ENCODE results near the gene DTD1. TPM values are rescaled to one million over a fixed set of nuclear protein-coding genes. Genes with fewer than 3 reads are reported as not detected.

The DTD1 gene
- polyA plus RNA-seq, 1 of the 3 experiments (the other 2 are of a cell fraction), result 81.1 TPM

GRCh38 chr20:18729231-18729825, 141.5 kb downstream of the DTD1 start:
- no peak for DNase-seq
- Histone ChIP-seq H3K79me2 (ENCODE audit: insufficient read depth) (no peaks in the 10 kb centered on the region), H3K36me3 (replicated peaks in 1 of 2; ENCODE audit: control insufficient read depth in 1 of 2, insufficient read depth in 2 of 2, low read length in 1 of 2) (peaks cover 0 to 1% of the 10 kb centered on the region in 2 experiments), H3K27ac (ENCODE audit: low read depth in 2 of 2, low read length in 1 of 2) (no peak overlapping the region; a peak in 1 of 4 replicates), H2AFZ (ENCODE audit: low read depth) (no peak overlapping the region), H3K4me3 (ENCODE audit: low read depth in 2 of 2, low read length in 1 of 2) (no peak overlapping the region), H3K9me3 (no peaks in the 10 kb centered on the region), H3F3A (replicated peaks; ENCODE audit: insufficient read depth) (no peaks in the 10 kb centered on the region), H4K20me1 (ENCODE audit: insufficient read depth) (no peaks in the 10 kb centered on the region), H3K4me1 (ENCODE audit: control insufficient read depth in 1 of 2, insufficient read depth in 2 of 2, low read depth in 1 of 2, low read length in 1 of 2) (peaks cover 1 to 10% of the 10 kb centered on the region in 2 experiments; a peak in 1 of 4 replicates), H3K4me2 (no peak overlapping the region), H3K9ac (no peak overlapping the region), H3K9me2 (no peaks in the 10 kb centered on the region), H3K27me3 (ENCODE audit: insufficient read depth) (no peaks in the 10 kb centered on the region)
- ChIA-PET POLR2A (no interaction called here), CTCF (no interaction called here)
- TF ChIP-seq GABPA (IDR thresholded peaks at IDR 0.05; ENCODE audit: low read depth) (no peak), NRF1 (IDR thresholded peaks at IDR 0.05; ENCODE audit: low read depth, low read length) (no peak), RAD21 (IDR thresholded peaks at IDR 0.05; ENCODE audit: low read length) (no peak), CHD2 (IDR thresholded peaks at IDR 0.05; ENCODE audit: low read length, partially characterized antibody) (no peak), NFIC (IDR thresholded peaks at IDR 0.05; ENCODE audit: borderline replicate concordance) (no peak), SMC3 (IDR thresholded peaks at IDR 0.05; ENCODE audit: low read depth, low read length) (no peak), EP300 (IDR thresholded peaks at IDR 0.05; ENCODE audit: borderline replicate concordance in 1 of 2, low read depth in 1 of 2, low read length in 1 of 2) (no peak), MEF2A (IDR thresholded peaks at IDR 0.05; ENCODE audit: borderline replicate concordance, low read depth) (no peak)
- WGBS (ENCODE audit: low lambda C conversion rate), result 64% methylated on average over 6 of the region's 6 CpGs

DNA sequence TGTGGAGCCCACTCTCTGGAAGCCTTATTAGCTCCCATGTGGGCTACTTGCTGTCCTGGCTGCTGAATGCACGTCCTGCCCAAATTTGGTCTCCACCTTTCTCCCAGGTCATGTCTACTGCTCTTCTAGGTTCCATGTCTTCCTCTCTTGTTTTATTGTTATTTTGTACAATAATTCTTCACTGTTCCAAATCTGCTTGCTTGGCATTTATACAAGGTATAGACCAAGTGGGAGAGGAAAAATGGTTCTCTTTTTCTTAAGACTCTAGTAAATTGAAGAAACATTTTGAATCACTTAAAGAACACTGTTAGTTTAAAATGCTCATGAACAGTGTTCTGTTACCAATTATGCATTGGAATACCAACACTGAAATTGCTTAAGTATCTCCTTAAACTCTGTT, 144.1 kb downstream of the DTD1 start:
- H3K9me3 ChIP-seq, result no peaks in the 10 kb centered on the region
- H3K27ac ChIP-seq (ENCODE audit: low read depth in 2 of 2, low read length in 1 of 2), result no peak overlapping the region
- no peaks in the 10 kb centered on the region for H3K27me3 ChIP-seq (ENCODE audit: insufficient read depth)
- H3K79me2 ChIP-seq (ENCODE audit: insufficient read depth), result no peaks in the 10 kb centered on the region
- H3F3A ChIP-seq (replicated peaks; ENCODE audit: insufficient read depth), result no peaks in the 10 kb centered on the region
- no peaks in the 10 kb centered on the region for H4K20me1 ChIP-seq (ENCODE audit: insufficient read depth)
- ChIA-PET POLR2A (no interaction called here), CTCF (interaction anchor here (1.5 kb wide), 1 partner anchor 15 kb away, joined by 3 read pairs; no protein-coding TSS in a partner anchor)
- TF ChIP-seq TCF12 (IDR thresholded peaks at IDR 0.05) (no peak), YY1 (IDR thresholded peaks at IDR 0.05; ENCODE audit: low read depth) (no peak), TEAD4 (IDR thresholded peaks at IDR 0.05; ENCODE audit: borderline replicate concordance, insufficient read depth) (no peak), MEF2A (IDR thresholded peaks at IDR 0.05; ENCODE audit: borderline replicate concordance, low read depth) (no peak), PBX3 (IDR thresholded peaks at IDR 0.05) (no peak), JUND (IDR thresholded peaks at IDR 0.05) (no peak), EP300 (IDR thresholded peaks at IDR 0.05; ENCODE audit: borderline replicate concordance in 1 of 2, low read depth in 1 of 2, low read length in 1 of 2) (no peak), GABPA (IDR thresholded peaks at IDR 0.05; ENCODE audit: low read depth) (no peak), EZH2phosphoT487 (IDR thresholded peaks at IDR 0.05; ENCODE audit: borderline replicate concordance, low read depth) (no peak), FOXJ3 (CRISPR knock-in tag; IDR thresholded peaks at IDR 0.05) (no peak), IRF3 (IDR thresholded peaks at IDR 0.05; ENCODE audit: low read depth, low read length) (no peak), RXRA (IDR thresholded peaks at IDR 0.05; ENCODE audit: borderline replicate concordance, low read depth) (no peak), USF2 (IDR thresholded peaks at IDR 0.05; ENCODE audit: borderline replicate concordance, low read depth, low read length) (no peak), CHD2 (IDR thresholded peaks at IDR 0.05; ENCODE audit: low read length, partially characterized antibody) (no peak), FOXM1 (IDR thresholded peaks at IDR 0.05; ENCODE audit: low read depth) (no peak), GATA2 (CRISPR knock-in tag; IDR thresholded peaks at IDR 0.05) (no peak), SMC3 (IDR thresholded peaks at IDR 0.05; ENCODE audit: low read depth, low read length) (no peak), SIN3A (IDR thresholded peaks at IDR 0.05; ENCODE audit: borderline replicate concordance, low read depth, low read length) (no peak)
- TF ChIP-seq, protein P1, sequence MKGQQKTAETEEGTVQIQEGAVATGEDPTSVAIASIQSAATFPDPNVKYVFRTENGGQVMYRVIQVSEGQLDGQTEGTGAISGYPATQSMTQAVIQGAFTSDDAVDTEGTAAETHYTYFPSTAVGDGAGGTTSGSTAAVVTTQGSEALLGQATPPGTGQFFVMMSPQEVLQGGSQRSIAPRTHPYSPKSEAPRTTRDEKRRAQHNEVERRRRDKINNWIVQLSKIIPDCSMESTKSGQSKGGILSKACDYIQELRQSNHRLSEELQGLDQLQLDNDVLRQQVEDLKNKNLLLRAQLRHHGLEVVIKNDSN (IDR thresholded peaks at IDR 0.05; ENCODE audit: borderline replicate concordance, low read depth), result no peak
- peaks cover 6 to 10% of the 10 kb centered on the region in 2 experiments; a peak in 2 of 4 replicates for H3K4me1 ChIP-seq (ENCODE audit: control insufficient read depth in 1 of 2, insufficient read depth in 2 of 2, low read depth in 1 of 2, low read length in 1 of 2)
- 95% methylated on average over 1 of the region's 1 CpG for WGBS (ENCODE audit: low lambda C conversion rate)
- no peaks in the 10 kb centered on the region for H3K9me2 ChIP-seq
- H3K4me3 ChIP-seq (ENCODE audit: low read depth in 2 of 2, low read length in 1 of 2), result no peak overlapping the region
- H3K36me3 ChIP-seq (replicated peaks in 1 of 2; ENCODE audit: control insufficient read depth in 1 of 2, insufficient read depth in 2 of 2, low read length in 1 of 2), result peaks cover 0 to 2% of the 10 kb centered on the region in 2 experiments
- no peak overlapping the region for H3K4me2 ChIP-seq
- H3K9ac ChIP-seq, result no peak overlapping the region
- no peak for DNase-seq
- no peak overlapping the region for H2AFZ ChIP-seq (ENCODE audit: low read depth)
